GM21526 (cell line): ENCODE data around the gene BMP2.

Experiments used
- ATAC-seq: cut with Tn5 transposase; IDR thresholded peaks from one replicate; pipeline ENCODE4 v1.9.1; 2021; ENCODE audit warnings: moderate library complexity; ENCODE audit not compliant: unreplicated experiment, low FRiP score

BMP2 gene

GRCh38 chr20:6828794-6829423 lies 61.4 kb downstream of the BMP2 start:
- ATAC-seq = peak; percentile 82

DNA sequence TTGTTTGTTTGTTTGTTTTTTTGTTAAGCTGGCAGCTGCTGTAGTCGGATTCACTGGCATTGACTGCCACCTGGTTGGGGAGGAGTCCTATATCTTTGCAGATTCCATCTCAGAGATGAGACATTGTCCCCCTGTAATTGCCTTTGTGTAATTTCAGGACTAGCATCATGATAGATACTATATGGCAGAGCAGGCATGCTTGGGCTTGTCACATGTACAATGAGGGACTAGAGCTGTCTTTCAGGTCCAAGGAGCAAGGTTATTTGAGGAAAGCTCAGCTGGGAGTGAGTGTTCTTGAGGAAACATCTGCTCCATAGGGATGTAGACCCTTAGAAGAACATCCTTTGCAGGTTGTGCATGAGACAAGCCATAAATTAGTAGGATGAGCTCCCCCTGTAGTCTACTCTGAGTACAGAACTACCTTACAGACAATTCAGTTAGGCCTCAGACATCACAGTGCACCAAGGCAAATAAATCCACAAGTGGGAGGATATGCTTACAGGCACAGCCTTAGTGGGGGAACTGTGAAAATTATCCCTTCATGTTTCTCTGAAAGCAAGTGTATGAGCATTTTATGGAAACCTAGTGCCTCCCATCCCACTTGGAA lies 62.1 kb downstream of the BMP2 start:
- no peak for ATAC-seq
